Prostate gland (tissue), 2 donors: Measurements from ENCODE around the gene PDZK1. TPM values are rescaled to one million over a fixed set of nuclear protein-coding genes. Genes with fewer than 3 reads are reported as not detected.

ENCODE experiments used
- DNase-seq: peaks from one replicate; pipeline ENCODE4 v3.0.0-alpha.2; 2019; ENCODE audit warnings: low spot score
- H3K27ac ChIP-seq, 2 donors: fragments of 200-600 bp; sonication (generic); 2 replicates each; pipeline ENCODE4 v1.5.1; 2017 to 2019
- H3K27me3 ChIP-seq: fragments of 200-600 bp; sonication (generic); replicated peaks from 2 replicates; pipeline ENCODE4 v1.5.1; 2019; ENCODE audit not compliant: insufficient read depth
- H3K36me3 ChIP-seq, 2 donors: fragments of 200-600 bp; sonication (generic); 1 replicate in 1 of 2; 2 replicates in 1 of 2; pipeline versions ENCODE4 v1.5.1 to v1.8.1; 2017 to 2019
- H3K4me1 ChIP-seq: fragments of 200-600 bp; sonication (generic); replicated peaks from 2 replicates; pipeline ENCODE4 v1.5.1; 2019
- H3K4me3 ChIP-seq, 2 donors: fragments of 200-600 bp; sonication (generic); 2 replicates each; pipeline ENCODE4 v1.5.1; 2017 to 2019
- H3K9me3 ChIP-seq: fragments of 200-600 bp; sonication (generic); 2 replicates; pipeline ENCODE4 v1.5.1; 2017
- POLR2A ChIP-seq: fragments of 450-650 bp; IDR thresholded peaks from one replicate; pipeline ENCODE4 v1.6.1; 2016; ENCODE audit warnings: antibody characterized with exemption, mild to moderate bottlenecking
- POLR2AphosphoS5 ChIP-seq: sonication (generic); formaldehyde crosslinking; IDR thresholded peaks from one replicate; pipeline ENCODE4 v1.6.1; 2017; ENCODE audit warnings: antibody characterized with exemption
- WGBS: methylation state at CpG from one replicate; pipeline ENCODE4 v1.1.5; 2018; 5-methylcytosine and 5-hydroxymethylcytosine counted together
- intact Hi-C: fragments of 100-400 bp; cut with DNase I; formaldehyde crosslinking; loops from one replicate; pipeline ENCODE4 v1.14.2; 2022
- total RNA-seq, 2 donors: library from RNA; depleted of rRNA; stranded (reverse); fragments of >200 nt; gene quantifications; one replicate each; pipeline ENCODE4 v1.1.0, GENCODE V29; 2016
- TF ChIP-seq, protein P1 (sequence below), 4 experiments: fragments of 200-600 bp in 2 of 4; fragments of 450-650 bp in 2 of 4; sonication (generic) in 2 of 4; IDR thresholded peaks; 1 replicate in 3 of 4; 2 replicates in 1 of 4; pipeline ENCODE4 v1.5.1; 2016 to 2019; ENCODE audit warnings: antibody characterized with exemption in 4 of 4, mild to moderate bottlenecking in 2 of 4, moderate library complexity in 2 of 4

PDZK1 gene
- total RNA-seq, 2 donors from 2014 or later = 0.55 TPM; not detected in 1

DNA sequence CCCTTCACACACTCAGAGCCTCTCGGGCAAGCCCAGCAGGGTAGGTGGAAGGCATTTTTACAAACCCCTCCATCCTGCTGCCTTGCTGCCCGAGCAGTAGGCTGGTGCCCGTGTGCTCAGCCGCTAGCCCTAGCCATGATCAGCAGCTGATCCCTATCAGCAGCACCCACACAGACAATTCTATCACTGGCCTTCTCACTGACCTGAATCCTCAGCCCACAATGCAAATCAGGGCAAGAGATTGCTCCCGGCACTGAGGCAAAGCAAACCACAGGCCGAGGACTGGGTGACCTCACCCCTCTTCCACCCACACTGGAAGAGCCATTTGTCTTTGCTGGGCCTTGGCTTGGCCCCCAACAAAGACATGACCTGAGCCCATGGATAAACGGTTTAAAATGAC lies 895 bp upstream of the PDZK1 start:
- Histone ChIP-seq H3K9me3 (no peaks in the 10 kb centered on the region), H3K27me3 (no peaks in the 10 kb centered on the region), H3K4me3 (no peak overlapping the region), H3K36me3 (no peaks in the 10 kb centered on the region), H3K4me1 (no peaks in the 10 kb centered on the region), H3K27ac (no peak overlapping the region)
- intact Hi-C loops = no loop called here
- TF ChIP-seq POLR2AphosphoS5 = no peak
- TF ChIP-seq, protein P1, sequence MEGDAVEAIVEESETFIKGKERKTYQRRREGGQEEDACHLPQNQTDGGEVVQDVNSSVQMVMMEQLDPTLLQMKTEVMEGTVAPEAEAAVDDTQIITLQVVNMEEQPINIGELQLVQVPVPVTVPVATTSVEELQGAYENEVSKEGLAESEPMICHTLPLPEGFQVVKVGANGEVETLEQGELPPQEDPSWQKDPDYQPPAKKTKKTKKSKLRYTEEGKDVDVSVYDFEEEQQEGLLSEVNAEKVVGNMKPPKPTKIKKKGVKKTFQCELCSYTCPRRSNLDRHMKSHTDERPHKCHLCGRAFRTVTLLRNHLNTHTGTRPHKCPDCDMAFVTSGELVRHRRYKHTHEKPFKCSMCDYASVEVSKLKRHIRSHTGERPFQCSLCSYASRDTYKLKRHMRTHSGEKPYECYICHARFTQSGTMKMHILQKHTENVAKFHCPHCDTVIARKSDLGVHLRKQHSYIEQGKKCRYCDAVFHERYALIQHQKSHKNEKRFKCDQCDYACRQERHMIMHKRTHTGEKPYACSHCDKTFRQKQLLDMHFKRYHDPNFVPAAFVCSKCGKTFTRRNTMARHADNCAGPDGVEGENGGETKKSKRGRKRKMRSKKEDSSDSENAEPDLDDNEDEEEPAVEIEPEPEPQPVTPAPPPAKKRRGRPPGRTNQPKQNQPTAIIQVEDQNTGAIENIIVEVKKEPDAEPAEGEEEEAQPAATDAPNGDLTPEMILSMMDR (IDR thresholded peaks at IDR 0.05) = no peak
- no peak for TF ChIP-seq POLR2A
- 79% methylated on average over 7 of the region's 7 CpGs for WGBS
- DNase-seq = no peak

DNA sequence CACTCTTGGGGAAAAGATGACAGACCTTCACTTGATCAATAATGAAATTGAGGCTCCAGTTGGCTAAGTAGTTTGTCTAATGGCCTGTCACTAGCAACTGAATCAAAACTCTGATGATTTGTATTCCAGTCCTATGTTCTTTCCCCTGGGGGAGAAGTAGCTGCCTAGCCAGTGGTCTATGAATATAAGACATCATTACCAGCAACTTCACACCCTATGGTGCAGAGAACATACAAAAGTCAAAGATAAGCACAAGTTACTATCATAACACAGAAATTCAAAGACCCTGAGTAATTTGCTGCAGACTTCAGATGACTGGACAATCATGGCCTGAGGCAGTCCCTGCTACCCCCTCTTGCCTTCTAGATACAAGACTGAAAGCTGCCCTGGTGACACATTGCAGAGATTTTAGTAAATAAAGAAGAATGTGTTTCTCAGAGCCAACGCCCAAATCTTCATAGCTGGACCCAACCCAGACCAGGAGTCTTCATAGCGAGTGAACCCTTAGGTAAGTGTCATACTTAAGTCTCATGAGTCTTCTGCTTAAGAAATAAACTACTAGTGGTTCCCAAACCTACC lies 993 bp downstream of the PDZK1 start:
- Histone ChIP-seq H3K4me1 (no peaks in the 10 kb centered on the region), H3K36me3 (no peaks in the 10 kb centered on the region), H3K27me3 (no peaks in the 10 kb centered on the region), H3K4me3 (no peak overlapping the region), H3K27ac (no peak overlapping the region), H3K9me3 (no peaks in the 10 kb centered on the region)
- 81% methylated on average over 2 of the region's 2 CpGs for whole genome bisulfite sequencing
- TF ChIP-seq POLR2A = no peak
- TF ChIP-seq, protein P1 (IDR thresholded peaks at IDR 0.05) = no peak
- no peak for TF ChIP-seq POLR2AphosphoS5
- intact Hi-C loops = no loop called here
- DNase-seq = no peak

DNA sequence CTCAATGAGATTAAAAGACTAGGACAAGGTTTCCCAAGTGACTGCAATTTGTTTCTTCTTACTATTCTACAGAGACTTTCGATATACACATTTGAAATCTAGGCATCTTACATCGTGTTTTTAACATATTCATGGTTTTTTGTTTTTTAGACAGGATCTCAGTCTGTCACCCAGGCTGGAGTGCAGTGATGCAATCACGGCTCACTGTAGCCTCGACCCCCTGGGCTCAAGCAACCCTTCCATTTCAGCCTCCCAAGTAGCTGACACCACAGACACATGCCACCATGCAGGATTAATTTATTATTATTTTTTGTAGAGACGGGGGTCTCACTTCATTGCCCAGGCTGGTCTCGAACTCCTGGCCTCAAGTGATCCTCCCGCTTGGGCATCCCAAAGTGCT lies 1.5 kb downstream of the PDZK1 start:
- intact Hi-C loops = no loop called here
- 94% methylated on average over 7 of the region's 7 CpGs for WGBS
- TF ChIP-seq POLR2AphosphoS5 (no peak), POLR2A (no peak)
- TF ChIP-seq, protein P1 (IDR thresholded peaks at IDR 0.05) = no peak

DNA sequence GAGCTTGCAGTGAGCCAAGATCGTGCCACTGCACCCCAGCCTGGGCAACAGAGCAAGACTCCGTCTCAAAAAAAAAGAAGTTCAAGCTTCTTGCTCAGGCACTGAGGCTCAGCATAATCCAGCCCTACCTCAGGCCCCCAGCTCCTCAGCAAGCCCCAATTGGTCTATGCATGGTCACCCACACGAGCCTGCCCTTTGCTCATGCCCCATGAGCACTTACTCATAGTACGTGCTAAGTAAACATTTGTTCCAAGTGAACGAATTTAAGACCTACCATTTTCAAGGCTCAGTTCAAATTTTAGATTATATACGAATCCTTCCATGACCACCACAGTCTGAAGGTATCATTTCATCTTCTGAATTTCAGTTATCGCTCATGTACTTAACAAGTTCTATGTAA lies 4.3 kb downstream of the PDZK1 start:
- WGBS = 84% methylated on average over 7 of the region's 7 CpGs
- TF ChIP-seq POLR2A = no peak
- TF ChIP-seq POLR2AphosphoS5 = no peak
- TF ChIP-seq, protein P1 (IDR thresholded peaks at IDR 0.05) = no peak
- Histone ChIP-seq H3K4me1 (no peaks in the 10 kb centered on the region), H3K27ac (no peak overlapping the region), H3K9me3 (no peaks in the 10 kb centered on the region), H3K4me3 (no peak overlapping the region), H3K27me3 (no peaks in the 10 kb centered on the region), H3K36me3 (no peaks in the 10 kb centered on the region)
- DNase-seq = no peak
- intact Hi-C loops = no loop called here

More for the DNA sequence above, 1.5 kb downstream of the PDZK1 start:
- Histone ChIP-seq H3K4me1 (no peaks in the 10 kb centered on the region), H3K9me3 (no peaks in the 10 kb centered on the region), H3K36me3 (no peaks in the 10 kb centered on the region), H3K4me3 (no peak overlapping the region), H3K27ac (no peak overlapping the region), H3K27me3 (no peaks in the 10 kb centered on the region)
- DNase-seq = no peak

DNA sequence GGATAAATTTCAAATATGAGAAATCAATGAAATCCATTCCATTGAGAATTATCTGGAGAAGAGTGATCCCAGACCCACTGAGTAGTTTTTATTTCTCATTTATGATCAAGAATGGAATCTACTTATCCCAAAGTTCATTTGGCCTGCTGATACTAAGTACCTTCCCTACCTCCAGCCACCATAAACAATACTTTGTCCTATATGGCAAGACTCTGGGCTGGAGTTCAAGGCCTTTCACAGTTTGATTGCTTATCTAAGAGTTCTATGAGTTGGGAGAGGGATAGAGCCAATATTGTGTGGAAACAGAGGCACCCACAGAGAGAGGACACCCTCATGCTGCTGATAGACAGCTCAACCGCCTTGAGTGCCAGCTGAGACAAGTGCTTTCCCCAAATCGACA lies 5.1 kb downstream of the PDZK1 start:
- no peak for TF ChIP-seq POLR2AphosphoS5
- no peak for TF ChIP-seq POLR2A
- TF ChIP-seq, protein P1 (IDR thresholded peaks at IDR 0.05) = no peak
- no peak for DNase-seq
- H3K27me3 ChIP-seq = no peaks in the 10 kb centered on the region
- WGBS = 81% methylated on average over 2 of the region's 2 CpGs
- no peak overlapping the region for H3K4me3 ChIP-seq
- intact Hi-C loops = no loop called here
- no peak overlapping the region for H3K27ac ChIP-seq
- no peaks in the 10 kb centered on the region for H3K9me3 ChIP-seq
- H3K36me3 ChIP-seq = no peaks in the 10 kb centered on the region
- H3K4me1 ChIP-seq = no peaks in the 10 kb centered on the region
